GM23248 (cell line): Measurements from ENCODE around the gene KIF22.

Source experiments
- EZH2 ChIP-seq: fragments of 200-600 bp; sonication (generic); IDR thresholded peaks from 2 replicates; pipeline ENCODE4 v1.6.1; 2018; ENCODE audit warnings: antibody characterized with exemption, mild to moderate bottlenecking; ENCODE audit not compliant: insufficient read depth, poor library complexity, severe bottlenecking
- EZH2phosphoT487 ChIP-seq: fragments of 200-600 bp; sonication (generic); IDR thresholded peaks from 2 replicates; pipeline ENCODE4 v1.6.1; 2018; ENCODE audit warnings: antibody characterized with exemption, moderate library complexity, mild to moderate bottlenecking, low read depth; ENCODE audit not compliant: insufficient read depth

GRCh38 chr16:29852654-29853053, 62.1 kb downstream of the KIF22 start:
- TF ChIP-seq EZH2 (no peak), EZH2phosphoT487 (no peak)
